NCI-H1105 treated with DMSO at 0.1 percent for 48 hours (cell line): ENCODE measurements around the gene CTSD.
A peak's percentile ranks its signal among the peaks of the same experiment; 100 is the strongest.
"Not testable (repeated sequence)": the region's sequence is repeated elsewhere in the genome, so short reads cannot be mapped to it uniquely, and the experiment has no call there.

ENCODE experiments used
- DNase-seq: peaks from one replicate; lab custom pipeline; 2025; lab: John Stamatoyannopoulos, UW

The CTSD gene

DNA sequence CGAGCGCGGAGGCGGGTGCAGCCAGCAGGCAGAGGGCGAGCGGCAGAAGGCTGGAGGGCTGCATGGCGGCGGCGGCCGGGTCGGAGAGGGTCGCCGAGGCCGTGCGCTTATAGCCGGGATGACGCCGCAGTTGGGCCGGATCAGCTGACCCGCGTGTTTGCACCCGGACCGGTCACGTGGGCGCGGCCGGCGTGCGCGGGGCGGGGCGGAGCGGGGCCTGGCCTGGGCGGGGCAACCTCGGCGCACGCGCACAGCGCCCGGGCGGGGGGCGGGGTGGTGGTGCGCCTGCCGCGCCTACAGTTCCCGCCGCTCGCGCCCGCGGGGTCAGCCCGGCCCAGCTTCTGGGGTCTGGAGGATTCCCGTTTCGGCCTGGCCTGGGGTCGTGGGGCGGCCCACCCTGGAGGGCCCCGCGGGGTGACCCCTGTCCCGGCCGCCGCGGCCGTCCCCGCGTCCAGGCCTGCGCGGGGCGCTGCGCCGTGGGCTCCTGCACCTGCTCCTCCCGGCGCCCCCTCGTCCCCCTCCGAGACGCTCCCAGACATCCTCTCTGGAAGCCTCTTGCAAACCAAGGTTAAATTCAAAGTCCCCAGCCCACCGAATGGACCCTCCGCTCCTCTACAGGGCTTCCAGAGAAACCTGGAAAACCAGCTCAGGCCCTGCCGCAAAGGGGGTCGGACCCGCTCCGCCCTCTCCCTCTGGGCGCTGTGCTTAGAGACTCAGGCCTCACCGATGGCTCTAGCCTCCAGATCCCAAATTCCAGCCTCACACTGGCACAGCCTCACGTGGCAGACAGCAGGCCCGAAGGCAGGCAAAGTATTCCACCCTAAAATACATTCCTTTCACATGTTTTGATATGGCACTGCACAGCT is at the start of gene CTSD:
Gene CTSD, minus strand, starts transcription at position 132 of the 866 bp plus-strand sequence. Its CDS starts 68 bp downstream, at position 64.
- DNase-seq = peak; percentile 70

- DNase-seq = not testable (repeated sequence)
Observed at GRCh38 chr11:1813356-1813755, 49.6 kb upstream of the CTSD start.

DNA sequence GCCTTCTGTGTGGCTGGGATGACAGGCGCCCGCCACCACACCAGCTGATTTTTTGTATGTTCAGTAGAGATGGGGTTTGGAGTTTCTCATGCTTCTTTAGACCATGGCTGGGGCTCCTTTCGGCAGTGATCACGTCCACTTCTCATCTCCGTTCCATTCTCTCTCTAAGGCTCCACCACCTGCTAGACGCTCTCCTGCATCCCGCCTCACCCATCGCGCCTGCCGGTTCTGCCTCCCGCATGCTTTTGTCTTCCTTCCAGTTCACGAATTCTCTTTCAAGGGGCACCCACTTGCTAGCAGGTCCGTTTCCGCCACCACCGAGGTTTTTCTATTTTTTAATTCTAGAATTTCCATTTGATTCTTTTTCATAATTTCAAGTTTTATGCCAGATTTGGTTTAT is 49.1 kb upstream of the CTSD start:
- no peak for DNase-seq

GRCh38 chr11:1812274-1812673 is 48.5 kb upstream of the CTSD start:
- no peak for DNase-seq

GRCh38 chr11:1810761-1811160 is 47.0 kb upstream of the CTSD start:
- DNase-seq = no peak

- DNase-seq = no peak
Observed at GRCh38 chr11:1807264-1807995, 43.7 kb upstream of the CTSD start.

DNA sequence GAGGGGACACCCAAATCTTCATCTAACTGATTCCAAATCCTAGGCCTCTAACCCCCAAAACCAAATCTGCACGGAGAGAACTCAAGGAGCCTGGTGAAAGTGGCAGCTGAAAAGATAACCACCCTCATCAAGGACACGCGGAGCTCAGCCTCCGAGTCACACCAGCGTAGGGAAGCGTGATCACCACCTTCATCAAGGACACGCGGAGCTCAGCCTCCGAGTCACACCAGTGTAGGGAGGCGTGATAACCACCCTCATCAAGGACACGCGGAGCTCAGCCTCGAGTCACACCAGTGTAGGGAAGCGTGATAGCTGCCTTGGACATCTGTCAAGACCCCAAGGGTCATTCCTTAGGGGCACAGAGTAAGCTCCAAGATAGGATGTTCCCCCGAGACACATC is 41.8 kb upstream of the CTSD start:
- no peak for DNase-seq

- DNase-seq = not testable (repeated sequence)
Observed at GRCh38 chr11:1803835-1804519, 40.2 kb upstream of the CTSD start.

DNA sequence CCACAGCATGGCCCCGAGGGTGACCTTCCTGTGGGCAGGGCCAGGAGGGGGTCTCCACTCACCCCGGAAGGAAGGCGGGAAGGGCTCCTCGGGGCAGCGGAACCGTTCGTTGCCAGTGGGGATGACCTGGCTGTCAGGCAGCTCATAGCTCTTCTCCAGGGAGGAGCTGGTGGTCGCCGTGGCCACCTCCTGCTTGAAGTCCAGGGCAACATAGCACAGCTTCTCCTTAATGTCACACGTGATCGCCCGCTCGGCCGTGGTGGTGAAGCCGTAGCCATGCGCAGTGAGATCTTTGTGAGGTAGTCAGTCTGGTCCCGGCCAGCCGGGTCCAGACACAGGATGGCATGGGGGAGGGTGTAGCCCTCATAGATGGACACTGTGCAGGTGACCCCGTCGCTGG is 39.5 kb upstream of the CTSD start:
- no peak for DNase-seq

GRCh38 chr11:1797391-1798125 is 33.8 kb upstream of the CTSD start:
- no peak for DNase-seq

- no peak for DNase-seq
Observed at GRCh38 chr11:1796413-1797011, 32.8 kb upstream of the CTSD start.

DNA sequence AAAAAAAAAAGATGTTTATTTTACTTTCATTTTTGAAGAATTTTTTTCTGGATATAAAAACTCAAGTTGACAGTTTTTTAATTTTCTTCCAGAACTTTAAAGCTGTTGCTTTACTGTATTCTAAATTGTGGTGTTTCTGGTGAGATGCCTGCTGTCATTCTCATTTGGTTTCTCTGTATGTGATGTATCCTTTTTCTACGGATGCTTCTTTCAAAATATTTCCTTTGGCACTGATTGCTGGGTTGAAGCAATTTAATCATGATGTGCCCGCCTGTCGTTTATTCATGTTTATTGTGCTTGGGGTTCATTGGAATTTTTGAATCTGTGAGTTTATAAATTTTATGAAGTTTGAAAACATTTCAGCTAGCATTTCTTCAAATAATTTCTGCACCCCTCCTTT is 29.4 kb upstream of the CTSD start:
- DNase-seq = no peak

DNA sequence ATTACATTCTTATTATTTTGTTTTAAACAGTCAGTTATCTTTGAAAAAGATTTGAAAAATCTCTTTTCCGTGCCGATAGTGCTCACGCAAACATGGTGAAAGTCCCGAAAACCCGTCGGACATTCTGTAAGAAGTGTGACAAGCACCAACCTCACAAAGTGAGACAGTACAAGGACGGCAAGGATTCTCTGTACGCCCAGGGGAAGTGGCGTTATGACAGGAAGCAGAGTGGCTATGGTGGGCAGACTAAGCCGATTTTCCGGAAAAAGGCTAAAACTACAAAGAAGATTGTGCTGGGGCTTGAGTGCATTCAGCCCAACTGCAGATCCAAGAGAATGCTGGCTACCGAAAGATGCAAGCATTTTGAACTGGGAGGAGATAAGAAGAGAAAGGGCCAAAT is 28.7 kb upstream of the CTSD start:
- DNase-seq = no peak

DNA sequence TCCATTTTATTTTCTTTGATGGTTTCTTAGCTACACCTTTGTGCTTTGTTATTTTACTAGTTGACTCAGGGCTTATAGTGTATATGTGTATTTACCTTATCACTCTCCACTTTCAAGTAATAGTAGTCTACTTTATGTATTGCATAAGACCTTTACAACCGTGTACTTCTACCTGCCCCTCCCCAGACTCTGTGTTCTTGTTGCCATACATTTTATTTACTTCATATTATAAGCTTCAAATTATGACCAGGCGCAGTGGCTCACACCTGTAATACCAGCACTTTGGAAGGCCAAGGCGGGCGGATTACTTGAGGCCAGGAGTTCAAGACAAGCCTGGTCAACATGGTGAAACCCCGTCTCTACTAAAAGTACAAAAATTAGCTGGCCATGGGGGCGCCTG is 28.2 kb upstream of the CTSD start:
- no peak for DNase-seq

GRCh38 chr11:1786466-1786865 is 22.7 kb upstream of the CTSD start:
- no peak for DNase-seq

GRCh38 chr11:1785749-1786413 is 22.2 kb upstream of the CTSD start:
- no peak for DNase-seq

DNA sequence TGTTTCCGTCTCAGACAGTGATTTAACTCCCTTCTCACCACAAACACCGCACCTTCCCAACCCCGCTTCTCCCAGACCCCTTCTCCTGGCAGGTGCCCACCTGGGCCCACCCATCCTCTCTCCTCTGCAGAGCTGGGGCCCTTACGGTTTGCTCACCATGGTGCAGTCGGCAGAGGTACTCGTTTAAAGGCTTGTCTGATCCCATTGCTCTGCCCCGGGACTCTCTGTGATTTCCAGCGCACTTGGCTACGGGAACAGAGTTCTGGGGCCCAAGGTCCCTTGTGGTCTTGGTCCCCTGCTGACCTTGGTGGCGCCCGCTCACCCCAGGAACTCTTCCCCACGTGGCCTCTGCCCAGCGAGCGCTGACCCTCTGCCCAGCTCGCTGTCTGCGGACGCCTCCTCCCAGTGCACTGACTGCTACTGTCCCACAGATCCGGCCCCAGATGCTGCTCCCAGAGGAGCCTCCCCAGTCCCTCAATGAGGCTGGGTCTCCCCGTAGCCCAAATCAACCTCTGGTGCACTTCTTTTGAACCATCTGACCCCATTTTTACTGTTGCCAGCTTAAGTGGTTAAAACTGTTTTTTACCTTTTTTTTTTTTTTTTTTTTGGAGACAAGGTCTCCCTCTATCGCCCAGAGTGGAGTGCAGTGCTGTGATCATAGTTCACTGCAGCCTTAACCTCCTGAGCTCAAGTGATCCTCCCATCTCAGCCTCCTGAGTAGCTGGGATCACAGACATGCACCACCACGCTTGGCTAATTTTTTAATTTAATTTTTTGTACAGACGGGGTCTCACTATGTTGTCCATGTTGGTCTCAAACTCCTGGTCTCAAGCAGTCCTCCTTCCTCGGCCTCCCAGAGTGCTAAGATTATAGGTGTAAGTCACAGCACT is 21.3 kb upstream of the CTSD start:
- no peak for DNase-seq

GRCh38 chr11:1783725-1784529 is 20.2 kb upstream of the CTSD start:
- DNase-seq = no peak
